ENCODE measurements around the gene TNS3.

DNA sequence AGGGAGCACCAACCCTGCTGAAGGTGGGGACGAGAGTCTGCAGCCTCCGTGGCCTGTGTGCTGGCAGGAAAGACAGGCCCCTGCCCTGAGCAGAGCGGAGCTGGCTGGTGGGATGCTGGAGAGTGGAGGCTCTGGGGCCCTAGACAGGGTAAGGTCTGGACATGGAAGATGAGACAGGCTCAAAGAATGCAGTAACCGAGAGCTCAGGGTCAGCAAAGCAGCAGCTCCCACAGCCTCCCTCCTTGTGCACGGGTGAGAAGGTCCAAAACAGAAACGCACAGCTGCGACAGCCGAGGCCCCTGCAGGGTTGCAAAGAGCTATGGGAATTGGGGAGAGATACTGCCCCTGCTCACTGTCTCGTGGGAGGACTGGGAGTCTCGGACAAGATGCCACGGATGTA is 80.5 kb downstream of the TNS3 start:
- TF ChIP-seq CTCF (IDR thresholded peaks at IDR 0.05; ENCODE audit: low read depth, low read length, poor library complexity, severe bottlenecking) (no peak), EZH2phosphoT487 (IDR thresholded peaks at IDR 0.05; ENCODE audit: borderline replicate concordance, low read length) (no peak)

All from DOHH2 (cell line).